Measurements from ENCODE around the gene PBXIP1. TPM values are rescaled to one million over a fixed set of nuclear protein-coding genes. Genes with fewer than 3 reads are reported as not detected.

PBXIP1 gene
- total RNA-seq, 1 donor, result 90.1 TPM

DNA sequence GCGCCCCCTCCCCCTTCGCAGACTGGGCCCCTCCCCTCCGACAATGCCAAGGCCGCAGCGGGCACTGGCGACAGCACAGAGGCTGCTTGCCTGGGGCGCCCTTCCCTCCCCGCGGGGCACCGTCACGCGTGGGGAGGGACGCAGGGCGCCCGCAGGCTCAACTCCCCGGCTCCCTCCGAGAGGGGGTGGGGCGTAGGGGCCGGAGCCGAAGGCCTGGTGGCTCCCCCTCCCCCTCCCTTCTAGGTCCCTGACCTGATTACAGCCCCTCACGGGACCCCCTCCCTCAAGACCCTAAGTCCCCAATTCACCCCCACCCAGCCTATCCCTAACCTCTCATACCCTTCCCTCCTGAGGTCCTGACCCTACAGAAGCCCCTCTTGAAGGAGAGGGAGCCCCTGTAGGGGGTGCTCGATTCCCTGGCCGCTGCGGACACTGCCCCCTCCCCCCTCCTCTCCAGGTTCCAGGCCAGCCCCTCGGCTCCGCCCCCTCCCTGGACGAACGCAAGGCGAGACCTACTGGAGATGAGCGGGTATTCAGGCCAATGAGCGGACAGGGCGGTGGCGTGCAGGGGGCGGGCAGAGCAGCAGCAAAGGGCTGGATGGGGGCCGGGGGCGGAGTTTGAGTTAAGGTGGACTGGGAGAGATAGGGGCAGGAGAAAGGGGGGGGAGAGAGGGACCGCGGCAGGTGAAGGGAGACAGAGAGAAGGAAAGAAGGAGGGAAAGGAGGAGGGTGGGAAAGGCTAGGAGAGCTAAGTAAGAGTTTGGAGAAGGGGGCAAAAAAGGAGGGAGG, 46.0 kb upstream of the PBXIP1 start:
- Histone ChIP-seq H3K27ac (ENCODE audit: low read depth, low read length) (peak overlapping the region; percentile 65), H3K36me3 (ENCODE audit: insufficient read depth, low read length) (no peaks in the 10 kb centered on the region), H4K20me1 (ENCODE audit: insufficient read depth, low read length) (peaks cover 17% of the 10 kb centered on the region), H3K4me2 (ENCODE audit: insufficient read depth, low read length) (peak overlapping the region; percentile 87), H3K79me2 (ENCODE audit: insufficient read depth, low read length) (peaks cover 43% of the 10 kb centered on the region), H3K9me3 (ENCODE audit: low read depth, low read length) (no peaks in the 10 kb centered on the region), H3K27me3 (ENCODE audit: insufficient read depth, low read length) (no peaks in the 10 kb centered on the region), H3K4me3 (ENCODE audit: insufficient read depth, low read length) (peak overlapping the region; percentile 90), H2AFZ (ENCODE audit: low read length) (peak overlapping the region; percentile 94), H3K4me1 (ENCODE audit: insufficient read depth, low read length) (peaks cover 40% of the 10 kb centered on the region)
- DNase-seq (ENCODE audit: insufficient read length, low spot score, missing footprints), result peak; percentile 100
- TF ChIP-seq, protein P1, sequence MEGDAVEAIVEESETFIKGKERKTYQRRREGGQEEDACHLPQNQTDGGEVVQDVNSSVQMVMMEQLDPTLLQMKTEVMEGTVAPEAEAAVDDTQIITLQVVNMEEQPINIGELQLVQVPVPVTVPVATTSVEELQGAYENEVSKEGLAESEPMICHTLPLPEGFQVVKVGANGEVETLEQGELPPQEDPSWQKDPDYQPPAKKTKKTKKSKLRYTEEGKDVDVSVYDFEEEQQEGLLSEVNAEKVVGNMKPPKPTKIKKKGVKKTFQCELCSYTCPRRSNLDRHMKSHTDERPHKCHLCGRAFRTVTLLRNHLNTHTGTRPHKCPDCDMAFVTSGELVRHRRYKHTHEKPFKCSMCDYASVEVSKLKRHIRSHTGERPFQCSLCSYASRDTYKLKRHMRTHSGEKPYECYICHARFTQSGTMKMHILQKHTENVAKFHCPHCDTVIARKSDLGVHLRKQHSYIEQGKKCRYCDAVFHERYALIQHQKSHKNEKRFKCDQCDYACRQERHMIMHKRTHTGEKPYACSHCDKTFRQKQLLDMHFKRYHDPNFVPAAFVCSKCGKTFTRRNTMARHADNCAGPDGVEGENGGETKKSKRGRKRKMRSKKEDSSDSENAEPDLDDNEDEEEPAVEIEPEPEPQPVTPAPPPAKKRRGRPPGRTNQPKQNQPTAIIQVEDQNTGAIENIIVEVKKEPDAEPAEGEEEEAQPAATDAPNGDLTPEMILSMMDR (IDR thresholded peaks at IDR 0.05; ENCODE audit: extremely low read depth, low read depth, low read length), result peak; percentile 45

DNA sequence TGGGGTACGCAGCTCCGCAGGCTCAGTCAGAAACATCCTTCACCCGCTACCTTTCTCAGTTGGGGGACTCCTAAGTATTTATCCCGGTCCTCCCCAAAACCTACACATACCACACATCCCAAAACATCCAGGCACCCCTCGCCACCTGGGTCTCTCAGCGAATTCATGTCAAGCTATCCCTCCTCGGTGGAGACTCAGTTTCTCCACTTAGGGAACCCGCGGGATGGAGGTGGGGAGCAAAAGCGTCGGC, 45.5 kb upstream of the PBXIP1 start:
- Histone ChIP-seq H3K4me3 (ENCODE audit: insufficient read depth, low read length) (peak overlapping the region; percentile 90), H3K27me3 (ENCODE audit: insufficient read depth, low read length) (no peaks in the 10 kb centered on the region), H3K36me3 (ENCODE audit: insufficient read depth, low read length) (no peaks in the 10 kb centered on the region), H4K20me1 (ENCODE audit: insufficient read depth, low read length) (peaks cover 12% of the 10 kb centered on the region), H3K4me1 (ENCODE audit: insufficient read depth, low read length) (peaks cover 38% of the 10 kb centered on the region), H3K79me2 (ENCODE audit: insufficient read depth, low read length) (peaks cover 37% of the 10 kb centered on the region), H3K27ac (ENCODE audit: low read depth, low read length) (peak overlapping the region; percentile 65), H3K9me3 (ENCODE audit: low read depth, low read length) (no peaks in the 10 kb centered on the region), H3K4me2 (ENCODE audit: insufficient read depth, low read length) (peak overlapping the region; percentile 87), H2AFZ (ENCODE audit: low read length) (peak overlapping the region; percentile 60)
- DNase-seq (ENCODE audit: insufficient read length, low spot score, missing footprints), result no peak
- TF ChIP-seq, protein P1 (IDR thresholded peaks at IDR 0.05; ENCODE audit: extremely low read depth, low read depth, low read length), result no peak

DNA sequence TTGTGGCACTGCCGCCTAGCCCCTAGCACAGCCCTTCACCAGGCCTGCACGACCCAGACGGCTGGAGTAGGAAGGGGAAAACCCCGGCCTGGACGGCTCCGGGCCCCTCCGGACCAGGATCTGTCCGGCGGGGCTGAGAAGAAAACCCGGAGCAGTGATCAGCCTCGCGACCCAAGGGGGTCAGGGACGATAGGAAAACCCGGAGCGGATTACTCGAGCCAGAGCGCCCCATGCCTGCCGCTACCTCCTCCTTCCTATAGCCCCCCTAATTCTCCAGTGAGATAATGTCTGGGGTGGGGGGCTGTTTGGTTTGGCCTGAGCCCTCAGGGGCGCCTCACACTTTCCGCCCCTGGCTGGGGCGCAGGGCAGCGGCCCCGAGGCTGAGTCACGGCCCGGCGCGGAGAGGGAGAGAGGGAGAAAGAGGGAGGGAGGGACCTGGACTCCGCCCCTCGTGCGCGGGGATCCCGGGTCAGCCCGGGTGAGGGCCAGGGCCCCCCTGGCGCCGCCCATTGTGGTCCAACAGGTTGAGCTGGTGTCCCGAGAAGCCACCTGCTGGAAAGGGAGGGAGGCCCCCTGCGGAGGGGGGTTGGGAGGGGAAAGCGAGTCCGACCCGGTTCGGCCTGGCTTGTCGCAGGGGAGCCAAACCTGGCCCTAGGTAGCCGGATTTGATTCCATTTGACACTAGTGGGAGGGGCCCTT, 45.0 kb upstream of the PBXIP1 start:
- Histone ChIP-seq H3K4me2 (ENCODE audit: insufficient read depth, low read length) (peak overlapping the region; percentile 87), H3K9me3 (ENCODE audit: low read depth, low read length) (no peaks in the 10 kb centered on the region), H3K36me3 (ENCODE audit: insufficient read depth, low read length) (no peaks in the 10 kb centered on the region), H3K27me3 (ENCODE audit: insufficient read depth, low read length) (no peaks in the 10 kb centered on the region), H3K4me1 (ENCODE audit: insufficient read depth, low read length) (peaks cover 34% of the 10 kb centered on the region), H2AFZ (ENCODE audit: low read length) (peak overlapping the region; percentile 81), H3K4me3 (ENCODE audit: insufficient read depth, low read length) (peak overlapping the region; percentile 90), H3K27ac (ENCODE audit: low read depth, low read length) (peak overlapping the region; percentile 65), H4K20me1 (ENCODE audit: insufficient read depth, low read length) (peaks cover 7% of the 10 kb centered on the region), H3K79me2 (ENCODE audit: insufficient read depth, low read length) (peaks cover 33% of the 10 kb centered on the region)
- peak; percentile 99 for DNase-seq (ENCODE audit: insufficient read length, low spot score, missing footprints)
- TF ChIP-seq, protein P1 (IDR thresholded peaks at IDR 0.05; ENCODE audit: extremely low read depth, low read depth, low read length), result no peak

GRCh38 chr1:155000411-155000725, 44.5 kb upstream of the PBXIP1 start:
- Histone ChIP-seq H3K27me3 (ENCODE audit: insufficient read depth, low read length) (no peaks in the 10 kb centered on the region), H4K20me1 (ENCODE audit: insufficient read depth, low read length) (peaks cover 6% of the 10 kb centered on the region), H2AFZ (ENCODE audit: low read length) (peak overlapping the region; percentile 51), H3K4me1 (ENCODE audit: insufficient read depth, low read length) (peaks cover 29% of the 10 kb centered on the region), H3K4me2 (ENCODE audit: insufficient read depth, low read length) (peak overlapping the region; percentile 87), H3K9me3 (ENCODE audit: low read depth, low read length) (no peaks in the 10 kb centered on the region), H3K27ac (ENCODE audit: low read depth, low read length) (no peak overlapping the region), H3K79me2 (ENCODE audit: insufficient read depth, low read length) (peaks cover 28% of the 10 kb centered on the region), H3K36me3 (ENCODE audit: insufficient read depth, low read length) (no peaks in the 10 kb centered on the region), H3K4me3 (ENCODE audit: insufficient read depth, low read length) (peak overlapping the region; percentile 90)
- DNase-seq (ENCODE audit: insufficient read length, low spot score, missing footprints), result no peak
- TF ChIP-seq, protein P1 (IDR thresholded peaks at IDR 0.05; ENCODE audit: extremely low read depth, low read depth, low read length), result no peak

Data from osteoblast (primary cell).